Lung (tissue), 12 donors: ENCODE measurements around the gene AP3S2. TPM values are rescaled to one million over a fixed set of nuclear protein-coding genes. Genes with fewer than 3 reads are reported as not detected.

Source experiments
- ATAC-seq: fragments of 200-7000 bp; cut with Tn5 transposase; one replicate; pipeline ENCODE4 v1.9.1; 2020; ENCODE audit warnings: moderate number of reproducible peaks; ENCODE audit not compliant: insufficient read depth, low FRiP score
- DNase-seq, 3 donors: peaks; one replicate each; pipeline ENCODE4 v3.0.0-alpha.2; 2013 to 2017
- H3K27ac ChIP-seq, 2 donors: one replicate each; pipeline ENCODE4 v1.5.1; 2013; ENCODE audit warnings: mild to moderate bottlenecking in 2 of 2, moderate library complexity in 2 of 2, control low read depth in 1 of 2, inconsistent platforms in 1 of 2, low read depth in 1 of 2, low read length in 1 of 2
- H3K27me3 ChIP-seq, 3 donors: one replicate each; pipeline ENCODE4 v1.5.1; 2013; ENCODE audit warnings: low read length in 2 of 3; ENCODE audit not compliant: control insufficient read depth in 3 of 3, insufficient read depth in 3 of 3
- H3K36me3 ChIP-seq, 4 donors: one replicate each; pipeline ENCODE4 v1.5.1; 2013; ENCODE audit warnings: low read length in 4 of 4, mild to moderate bottlenecking in 1 of 4, moderate library complexity in 1 of 4; ENCODE audit not compliant: control insufficient read depth in 4 of 4, insufficient read depth in 4 of 4
- H3K4me1 ChIP-seq, 5 donors: one replicate each; pipeline ENCODE4 v1.5.1; 2013; ENCODE audit warnings: low read length in 5 of 5, mild to moderate bottlenecking in 2 of 5, moderate library complexity in 1 of 5; ENCODE audit not compliant: control insufficient read depth in 5 of 5, insufficient read depth in 5 of 5
- H3K4me3 ChIP-seq: one replicate; pipeline ENCODE4 v1.5.1; 2013; ENCODE audit warnings: mild to moderate bottlenecking, control low read depth, moderate library complexity
- H3K9ac ChIP-seq, 2 donors: one replicate each; pipeline ENCODE4 v1.5.1; 2013; ENCODE audit warnings: low read length in 2 of 2, control low read depth in 1 of 2; ENCODE audit not compliant: insufficient read depth in 1 of 2
- H3K9me3 ChIP-seq, 4 donors: one replicate each; pipeline ENCODE4 v1.5.1; 2013; ENCODE audit warnings: low read length in 3 of 4, mild to moderate bottlenecking in 1 of 4, moderate library complexity in 1 of 4; ENCODE audit not compliant: control insufficient read depth in 4 of 4, insufficient read depth in 3 of 4
- CTCF ChIP-seq: IDR thresholded peaks from 2 replicates; pipeline ENCODE4 v1.5.1; 2012; ENCODE audit warnings: mild to moderate bottlenecking; ENCODE audit errors: control extremely low read depth, extremely low read depth
- WGBS, 2 donors: extraction: QIAGEN DNeasy Blood & Tissue Kit; methylation state at CpG; one replicate each; pipeline ENCODE4 v1.1.7; 2013; 5-methylcytosine and 5-hydroxymethylcytosine counted together
- polyA plus RNA-seq, 2 donors: library from polyadenylated mRNA; stranded (reverse); fragments of 200-250 nt; gene quantifications; one replicate each; pipeline ENCODE4 v1.2.1, GENCODE V29; 2013
- total RNA-seq, 2 donors: library from RNA; depleted of rRNA in 1 of 2; stranded (reverse); fragments of >200 nt in 1 of 2; gene quantifications; one replicate each; pipeline ENCODE4 v1.2.1, GENCODE V29; 2014 to 2021
- donor health status: control.
- donor health status: control.
- donor health status: Bipolar disorder and iron deficiency.
- donor health status: healthy.
- donor health status: DM: yes; HTN: yes; CAD: no.

The AP3S2 gene
- total and polyA plus RNA-seq, 4 donors = 9.9 to 31.8 (median 25.9) TPM

DNA sequence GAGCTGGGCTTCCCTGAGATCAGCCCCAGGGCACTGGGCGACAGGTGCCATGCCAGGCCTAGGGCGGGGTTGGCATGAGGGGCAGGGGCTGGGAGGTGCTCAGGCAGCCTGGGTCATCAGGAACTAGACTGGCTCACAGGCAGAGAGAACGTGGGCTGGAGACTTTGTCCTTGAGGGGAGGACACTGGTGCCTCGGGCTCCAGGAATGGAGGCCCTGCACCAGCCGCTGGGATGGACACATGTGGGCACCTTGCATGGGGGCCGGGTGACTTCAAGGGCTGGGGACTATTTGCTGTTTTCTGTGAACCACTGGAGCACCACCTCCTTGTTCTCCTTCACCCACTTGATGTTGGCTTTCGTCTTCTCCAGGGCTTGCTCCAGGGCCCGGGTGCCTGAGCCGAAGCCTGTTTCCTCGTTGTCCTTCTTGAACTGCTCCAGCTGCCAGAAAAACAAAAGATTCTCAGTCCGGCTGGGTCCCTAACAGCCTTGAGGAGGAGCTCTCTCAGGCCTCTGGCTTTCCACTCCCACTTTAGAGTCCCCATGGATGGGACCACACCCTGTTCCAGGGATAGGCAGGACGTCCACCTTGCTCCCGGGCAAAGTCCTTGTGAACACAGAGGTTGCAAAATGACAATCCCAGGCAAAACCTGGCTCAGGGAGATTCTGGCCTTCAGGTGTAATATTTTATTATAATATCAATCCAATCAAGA is 108.6 kb downstream of the AP3S2 start:
- peaks cover 0 to 6% (median 0%) of the 10 kb centered on the region in 5 donors for H3K4me1 ChIP-seq
- H3K4me3 ChIP-seq = no peak overlapping the region
- peaks cover 0 to 4% (median 0%) of the 10 kb centered on the region in 4 donors for H3K36me3 ChIP-seq
- ATAC-seq (no peak), DNase-seq (no peak)
- no peak overlapping the region for H3K27ac ChIP-seq
- no peak overlapping the region for H3K9ac ChIP-seq
- H3K9me3 ChIP-seq = peaks cover 0 to 4% (median 0%) of the 10 kb centered on the region in 4 donors
- TF ChIP-seq CTCF = no peak
- WGBS, 2 donors = 73 to 88% methylated on average over 13 of the region's 13 CpGs
- H3K27me3 ChIP-seq = peaks cover 0 to 3% (median 0%) of the 10 kb centered on the region in 3 donors

DNA sequence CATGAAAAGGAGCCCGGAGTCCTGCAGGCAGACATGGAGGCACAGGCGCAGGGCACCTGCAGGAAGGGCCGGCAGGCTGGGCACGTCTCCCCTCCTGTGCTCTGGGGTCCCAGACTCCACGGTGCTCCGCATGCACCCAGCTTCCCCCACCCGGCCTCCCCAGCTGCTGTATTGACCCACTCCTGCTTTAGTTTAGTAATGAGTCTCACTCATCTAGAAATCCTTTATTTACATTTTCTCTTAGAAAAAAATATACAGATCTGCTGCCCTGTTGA is 109.2 kb downstream of the AP3S2 start:
- Histone ChIP-seq H3K27ac (no peak overlapping the region), H3K9ac (no peak overlapping the region), H3K4me3 (no peak overlapping the region), H3K36me3 (peaks cover 0 to 4% (median 0%) of the 10 kb centered on the region in 4 donors), H3K9me3 (peaks cover 0 to 4% (median 0%) of the 10 kb centered on the region in 4 donors), H3K27me3 (peaks cover 0 to 3% (median 0%) of the 10 kb centered on the region in 3 donors), H3K4me1 (peaks cover 0 to 6% (median 0%) of the 10 kb centered on the region in 5 donors)
- no peak for ATAC-seq
- no peak for DNase-seq
- 91 to 97% methylated on average over 7 of the region's 7 CpGs for WGBS, 2 donors
- no peak for TF ChIP-seq CTCF

DNA sequence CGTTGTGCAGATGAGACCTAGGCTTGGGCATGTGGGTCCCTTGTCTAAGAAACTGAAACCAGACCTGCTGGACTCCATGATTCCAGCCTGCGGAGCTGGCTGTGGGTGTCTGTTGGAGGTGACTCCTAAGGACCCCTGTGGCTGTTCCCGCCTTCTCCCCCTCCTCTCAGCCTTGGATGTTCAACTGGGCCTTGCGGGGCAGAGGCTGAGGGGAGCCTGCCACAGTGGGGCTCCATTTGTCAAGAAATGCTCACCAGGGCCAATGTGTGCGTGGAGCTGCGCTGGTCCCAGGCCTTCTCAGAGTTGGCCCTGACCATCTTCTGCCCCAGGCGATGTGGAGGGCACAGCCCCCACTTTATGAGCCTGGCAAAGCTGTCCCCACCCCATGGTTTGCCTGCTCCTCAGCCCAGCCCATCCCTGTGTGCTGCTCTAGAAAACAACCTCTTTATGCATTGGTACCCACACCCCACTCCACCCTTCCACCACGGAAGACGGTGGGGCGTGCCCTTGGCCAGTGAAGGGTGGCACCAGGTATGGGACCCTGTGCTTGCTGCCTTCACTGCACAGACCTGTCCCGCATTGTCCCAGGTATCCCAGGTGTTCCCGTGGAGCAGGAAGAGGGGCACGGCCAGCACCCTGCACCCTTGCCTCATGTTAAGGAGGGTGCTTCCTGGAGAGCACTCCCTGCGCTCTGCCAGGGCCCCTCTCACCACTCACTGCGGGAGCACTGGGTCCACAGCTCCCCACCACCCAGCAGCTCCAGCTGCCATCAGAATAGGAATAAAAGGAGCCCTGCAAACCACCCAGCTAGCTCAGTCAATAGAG is 109.7 kb downstream of the AP3S2 start:
- Histone ChIP-seq H3K27me3 (peaks cover 0 to 3% (median 0%) of the 10 kb centered on the region in 3 donors), H3K9me3 (peaks cover 0 to 4% (median 0%) of the 10 kb centered on the region in 4 donors), H3K4me1 (peaks cover 0 to 6% (median 0%) of the 10 kb centered on the region in 5 donors), H3K36me3 (peaks cover 0 to 4% (median 0%) of the 10 kb centered on the region in 4 donors), H3K9ac (no peak overlapping the region), H3K27ac (no peak overlapping the region), H3K4me3 (no peak overlapping the region)
- 91% methylated on average over 15 of the region's 15 CpGs for WGBS, 2 donors
- no peak for ATAC-seq
- no peak for DNase-seq
- TF ChIP-seq CTCF = no peak
